SK-MEL-5 (cell line): Measurements from ENCODE around the gene SP140. TPM values are rescaled to one million over a fixed set of nuclear protein-coding genes. Genes with fewer than 3 reads are reported as not detected.
A peak's percentile ranks its signal among the peaks of the same experiment; 100 is the strongest.

Experiments
- DNase-seq: peaks from one replicate; pipeline ENCODE4 v3.0.0-alpha.2; 2016; ENCODE audit warnings: low read depth, low spot score
- in situ Hi-C: cut with HindIII; loops from 2 replicates; pipeline ENCODE4 v1.10.0; 2016; ENCODE audit warnings: low sequenced_read_pairs, high pct_unique_total_duplicates, low pct_unique_long_range_greater_than_20kb
- total RNA-seq: library from RNA; depleted of rRNA; stranded (reverse); fragments of >200 nt; shearing (Covaris generic); gene quantifications from 2 replicates; pipeline ENCODE4 v1.2.3, GENCODE V29; 2014

SP140 gene
- total RNA-seq, 1 experiment from 2014 or later, result not detected

DNA sequence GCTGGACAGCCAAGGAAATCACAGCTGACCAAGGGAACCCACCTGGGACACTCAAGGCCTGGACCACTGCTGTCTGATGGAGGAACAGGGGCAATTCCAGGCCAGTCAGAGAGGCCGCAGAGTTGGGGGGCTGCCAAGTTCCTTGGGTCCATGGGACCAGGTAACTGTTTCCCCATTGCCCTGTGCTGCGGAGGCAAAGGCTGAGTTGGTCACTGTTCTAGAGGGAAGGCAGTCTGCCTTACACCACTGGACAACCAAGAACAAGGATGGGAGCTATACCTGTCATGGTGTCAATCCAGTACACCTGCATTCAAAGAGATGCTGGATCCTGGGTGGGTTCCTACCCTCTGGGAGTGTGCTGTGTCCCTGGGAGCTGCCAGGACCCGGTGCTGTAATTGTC is 91.8 kb downstream of the SP140 start:
- DNase-seq, result no peak
- in situ Hi-C loops, result no loop called here

DNA sequence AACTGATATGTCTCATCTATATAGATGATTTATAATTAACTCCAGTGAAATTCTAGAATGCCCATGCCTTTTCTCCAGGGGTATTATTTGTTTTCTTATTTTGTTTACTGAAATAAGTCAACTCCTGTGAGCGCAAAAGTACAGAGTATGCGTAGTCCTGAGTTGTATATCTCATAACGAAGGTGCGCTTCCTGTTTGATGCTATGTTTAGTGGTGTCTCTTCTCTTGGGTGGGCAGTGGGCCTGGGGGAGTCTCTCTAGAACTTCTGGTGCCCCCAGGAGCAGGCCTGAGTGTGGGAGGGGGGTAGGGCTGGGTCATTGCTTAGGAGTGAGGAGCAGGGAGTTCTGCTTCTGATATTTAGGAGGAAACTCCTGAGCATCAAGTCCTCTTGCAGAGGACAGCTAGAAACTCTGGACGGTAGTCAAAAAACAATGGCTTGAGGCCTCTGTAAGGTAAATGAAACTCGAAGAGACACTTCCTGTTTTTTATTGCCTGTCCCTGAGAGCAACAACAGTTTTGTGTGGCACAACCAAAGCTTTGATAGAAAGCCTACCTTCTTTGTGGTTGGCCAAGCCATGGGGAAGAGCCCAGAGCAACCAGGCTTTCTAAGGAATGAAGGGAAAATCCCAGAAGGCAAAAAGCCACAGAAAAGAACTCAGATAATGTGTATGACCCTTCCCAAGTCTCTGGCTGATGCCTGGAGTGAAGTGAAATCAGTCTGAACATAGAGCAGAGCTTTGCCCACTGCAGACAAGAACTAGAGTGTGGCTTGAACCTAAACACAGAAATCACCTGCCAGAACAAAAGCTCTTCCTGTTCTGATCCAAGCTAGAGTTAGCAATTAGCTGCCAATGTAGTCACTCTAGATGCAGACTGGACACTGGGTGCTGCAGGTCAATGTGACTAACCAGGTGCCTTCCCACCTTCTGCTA is 92.9 kb downstream of the SP140 start:
- in situ Hi-C loops, result no loop called here
- DNase-seq, result no peak

DNA sequence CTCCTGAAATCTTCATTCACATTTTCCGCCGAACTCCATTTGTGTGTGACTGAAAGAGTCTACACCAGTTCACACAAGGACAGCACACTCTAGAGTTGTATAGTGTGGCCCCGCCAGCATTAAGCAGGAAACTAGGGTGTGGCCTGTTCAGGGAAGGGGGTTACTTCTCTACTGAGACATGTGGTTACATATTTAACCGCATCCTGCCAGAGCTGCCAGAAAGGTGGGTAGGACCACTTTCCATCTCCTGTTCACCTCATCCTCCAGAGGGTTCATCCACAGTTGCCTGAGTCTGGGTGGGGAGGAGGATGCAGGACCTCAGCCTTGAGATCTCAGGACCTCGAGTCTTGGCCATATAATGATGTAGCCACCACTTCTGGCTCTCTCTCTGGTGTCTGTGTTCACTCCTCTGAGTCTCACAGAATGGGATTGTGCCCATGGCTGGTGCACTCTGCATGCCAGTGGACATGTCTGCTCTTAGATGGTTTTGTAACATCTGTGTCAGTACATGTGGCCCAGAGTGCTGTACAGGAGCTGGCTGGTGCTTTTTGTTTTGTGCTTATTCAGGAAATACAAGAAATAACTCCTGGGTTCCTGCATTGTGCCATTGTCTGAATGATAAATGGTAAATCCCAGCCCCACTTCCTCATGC is 93.8 kb downstream of the SP140 start:
- no peak for DNase-seq
- in situ Hi-C loops, result no loop called here

DNA sequence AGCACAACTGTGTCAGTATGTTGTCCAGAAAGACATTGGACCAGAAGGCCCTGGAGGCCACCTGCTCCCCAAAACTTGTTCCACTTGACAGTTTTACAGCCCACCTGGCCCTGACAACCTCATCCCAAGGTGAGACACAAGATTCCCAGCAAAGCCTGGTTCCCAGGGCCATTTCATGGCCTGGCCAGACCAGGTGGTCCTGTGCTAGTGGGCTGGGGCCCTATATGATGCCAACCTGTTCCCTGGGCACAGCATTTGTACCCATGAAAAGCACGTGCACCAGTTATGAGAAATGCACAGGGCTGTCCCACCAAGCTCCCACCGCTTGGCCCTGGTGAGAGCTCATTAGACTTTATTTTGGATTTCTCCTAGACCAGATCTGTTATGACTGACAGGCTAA is 95.5 kb downstream of the SP140 start:
- no peak for DNase-seq
- in situ Hi-C loops, result no loop called here

DNA sequence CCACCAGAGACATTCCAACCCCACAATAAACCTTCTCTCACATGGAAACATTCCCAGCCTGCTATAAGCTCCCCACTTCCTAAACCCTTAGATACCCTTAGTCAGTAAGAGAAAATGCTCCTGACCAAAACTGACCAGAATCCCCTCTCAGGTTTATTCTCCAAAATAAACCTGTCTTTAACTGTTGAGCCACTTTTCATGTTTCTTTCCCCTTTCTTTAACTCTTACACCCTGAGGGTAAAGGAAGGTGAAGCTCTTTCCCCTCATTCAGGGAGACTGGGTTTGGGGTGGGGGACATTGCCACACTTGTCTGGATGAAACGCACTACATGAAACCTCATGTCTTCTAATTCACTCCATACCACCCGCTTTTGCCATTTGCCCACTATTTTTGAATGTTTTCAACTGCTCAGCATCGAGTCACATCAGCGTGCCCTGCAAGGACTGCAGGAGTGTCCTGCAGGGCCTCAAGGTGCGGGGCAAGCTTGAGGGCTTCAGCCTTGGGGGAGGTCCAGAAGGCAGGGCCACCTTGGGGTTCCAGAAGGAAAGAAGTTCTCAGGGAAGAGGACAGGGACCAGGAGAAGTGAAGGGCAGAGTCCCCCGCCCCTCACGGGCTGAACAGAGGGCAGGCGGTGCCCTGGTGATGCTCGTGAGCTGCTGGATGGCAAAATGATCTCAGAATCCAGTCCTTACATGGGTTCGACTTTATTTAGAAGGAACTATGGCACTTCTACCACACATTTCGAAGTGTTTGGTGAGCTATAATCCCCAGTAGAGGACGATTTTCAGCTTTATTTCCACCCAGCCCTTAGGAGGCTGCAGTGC is 97.2 kb downstream of the SP140 start:
- no peak for DNase-seq
- in situ Hi-C loops, result no loop called here

DNA sequence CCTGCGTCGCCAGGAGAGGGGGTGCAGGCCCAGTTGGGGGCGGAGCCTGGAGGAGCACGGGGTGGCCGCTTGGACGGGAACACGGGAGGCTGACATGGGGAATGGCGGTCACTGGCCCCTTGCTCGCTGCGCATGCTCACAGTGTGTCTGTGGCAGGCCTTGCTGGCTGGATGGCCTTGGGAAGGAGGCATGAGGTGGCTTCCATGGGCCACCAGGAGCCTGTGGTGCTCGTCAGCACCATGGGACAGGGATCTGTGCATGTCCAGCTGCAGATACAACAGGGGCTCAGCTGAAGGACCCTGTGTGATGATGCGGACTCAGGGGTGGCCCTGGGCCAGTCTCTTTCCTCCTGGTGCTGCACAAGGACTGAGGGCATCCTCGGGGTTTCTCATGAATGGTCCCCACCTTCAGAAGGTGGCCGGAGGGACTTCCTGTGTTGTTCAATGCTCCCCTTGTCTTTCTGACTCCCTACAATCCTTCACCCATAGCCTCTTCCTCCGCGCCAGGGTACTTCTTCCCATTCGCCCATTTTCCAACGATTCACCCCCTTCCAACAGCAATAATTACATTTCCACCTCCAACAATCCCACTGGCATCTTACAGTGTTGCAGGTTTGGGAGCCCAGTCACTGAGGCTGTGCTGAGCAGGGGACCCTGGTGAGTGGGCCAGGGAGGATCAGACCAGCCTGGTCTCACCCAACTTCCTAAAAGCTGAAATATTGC is 98.0 kb downstream of the SP140 start:
- in situ Hi-C loops, result no loop called here
- peak; percentile 61 for DNase-seq

DNA sequence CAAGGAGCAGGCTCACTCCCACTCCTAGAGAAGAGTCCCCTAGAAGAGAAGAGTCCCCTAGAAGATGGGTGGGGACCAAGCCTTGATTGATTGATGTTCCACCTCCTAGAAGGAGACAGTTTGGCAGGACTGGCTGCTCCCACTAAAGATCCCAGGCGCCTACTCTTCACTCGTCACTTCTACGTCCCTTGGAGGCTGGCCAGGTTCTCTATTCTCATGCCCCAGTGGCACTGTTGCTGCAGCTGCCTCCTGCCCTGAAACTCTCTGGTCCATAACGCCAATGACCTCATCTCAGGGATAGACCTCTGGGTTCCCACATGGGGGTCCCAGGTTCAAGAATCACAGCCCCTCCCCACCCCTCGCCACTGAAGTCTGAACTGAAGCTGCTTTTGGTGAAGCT is 99.0 kb downstream of the SP140 start:
- no peak for DNase-seq
- in situ Hi-C loops, result no loop called here

DNA sequence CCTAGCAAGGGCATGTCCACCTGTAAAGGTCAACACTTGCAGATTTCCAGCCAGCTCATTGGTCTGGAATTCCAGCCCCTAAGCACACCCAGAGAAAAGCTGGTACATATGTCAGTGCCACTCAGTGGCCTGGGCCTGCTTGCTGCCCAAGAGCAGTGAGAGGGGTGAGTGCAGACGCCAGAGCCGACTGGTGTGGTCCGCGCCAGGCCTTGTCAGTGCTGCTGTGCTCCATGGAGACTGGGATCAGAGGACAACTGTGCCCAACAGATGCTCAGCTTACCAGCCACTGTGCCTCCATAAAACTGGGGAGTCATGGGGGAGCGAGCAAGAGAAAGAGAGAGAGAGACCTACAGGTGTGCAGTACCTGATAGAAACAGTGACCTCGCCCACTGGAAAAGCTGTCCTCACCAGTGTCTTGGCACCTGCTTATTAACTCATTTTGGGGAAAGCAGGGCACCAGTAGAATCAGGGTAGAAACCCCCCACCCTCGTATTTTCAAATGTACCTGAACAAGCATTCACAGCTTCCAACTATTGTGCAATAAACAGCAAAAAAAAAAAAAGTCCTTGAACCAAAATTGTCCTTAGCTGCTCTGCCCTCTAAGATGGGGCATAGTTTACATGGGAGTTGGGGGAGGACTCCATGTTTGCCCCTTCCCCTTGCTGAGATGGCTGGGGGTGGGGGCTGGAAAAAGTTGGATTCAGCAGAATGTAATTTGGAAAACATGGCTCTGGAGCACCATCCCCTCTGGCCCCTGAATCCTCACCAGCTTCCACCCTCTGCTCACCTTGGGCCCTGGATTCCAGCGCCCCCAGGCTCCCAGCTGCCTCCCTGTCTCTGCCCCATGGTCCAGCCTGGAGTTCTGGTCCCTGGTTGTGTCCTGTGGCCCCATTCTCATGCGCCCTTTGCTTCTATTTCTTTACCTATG is 100.0 kb downstream of the SP140 start:
- no peak for DNase-seq
- in situ Hi-C loops, result no loop called here

DNA sequence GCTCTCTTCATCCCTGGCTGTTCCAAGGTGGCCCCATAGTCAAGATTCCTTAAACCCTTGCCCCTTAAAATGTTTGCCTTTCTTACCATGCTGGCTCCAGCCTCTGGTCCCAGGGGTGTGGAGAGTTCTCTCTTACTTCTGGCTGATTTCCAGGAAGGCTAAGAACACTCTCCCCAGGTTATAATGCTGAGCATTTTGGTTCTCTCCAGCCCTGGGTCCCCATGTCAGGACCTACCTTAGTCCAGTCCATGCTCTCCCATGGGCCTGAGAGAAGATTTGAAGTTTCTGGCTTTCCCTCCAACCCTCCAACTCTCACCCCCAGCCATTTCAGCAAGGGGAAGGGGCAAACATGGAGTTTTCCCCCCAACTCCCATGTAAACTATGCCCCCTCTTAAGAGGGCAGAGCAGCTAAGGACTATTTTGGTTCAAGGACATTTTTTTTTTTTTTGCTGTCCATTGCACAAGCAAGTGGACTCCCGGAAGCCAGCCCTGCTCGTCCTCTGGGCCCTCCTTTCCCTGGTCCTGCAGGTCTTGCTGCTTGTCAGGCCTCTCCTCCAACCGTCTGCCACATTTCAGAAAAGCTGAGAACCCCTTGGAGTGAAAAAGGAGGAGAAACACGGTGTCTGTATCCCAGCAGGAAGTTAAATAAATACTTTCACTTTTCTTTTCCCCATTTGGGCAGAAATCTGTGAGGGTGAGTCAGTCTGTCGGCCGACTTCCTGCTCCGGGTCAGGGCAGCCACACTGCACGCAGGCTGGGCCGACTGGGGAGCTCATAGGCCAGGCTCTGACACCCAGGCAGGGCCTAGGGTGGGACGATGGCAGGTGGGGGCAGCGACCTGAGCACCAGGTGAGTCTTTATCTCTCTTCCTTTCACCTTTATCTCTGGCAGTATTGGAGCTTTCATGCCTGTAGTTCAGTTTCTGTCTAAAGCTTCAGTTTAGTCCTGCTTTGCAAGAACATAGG is 101.2 kb downstream of the SP140 start, which contains the start of gene SP140L:
TSS of gene SP140L (plus strand) at position 741 of the 965 bp plus-strand sequence. CDS start at position 818, 77 bp downstream.
- in situ Hi-C loops, result no loop called here
- DNase-seq, result peak; percentile 41

DNA sequence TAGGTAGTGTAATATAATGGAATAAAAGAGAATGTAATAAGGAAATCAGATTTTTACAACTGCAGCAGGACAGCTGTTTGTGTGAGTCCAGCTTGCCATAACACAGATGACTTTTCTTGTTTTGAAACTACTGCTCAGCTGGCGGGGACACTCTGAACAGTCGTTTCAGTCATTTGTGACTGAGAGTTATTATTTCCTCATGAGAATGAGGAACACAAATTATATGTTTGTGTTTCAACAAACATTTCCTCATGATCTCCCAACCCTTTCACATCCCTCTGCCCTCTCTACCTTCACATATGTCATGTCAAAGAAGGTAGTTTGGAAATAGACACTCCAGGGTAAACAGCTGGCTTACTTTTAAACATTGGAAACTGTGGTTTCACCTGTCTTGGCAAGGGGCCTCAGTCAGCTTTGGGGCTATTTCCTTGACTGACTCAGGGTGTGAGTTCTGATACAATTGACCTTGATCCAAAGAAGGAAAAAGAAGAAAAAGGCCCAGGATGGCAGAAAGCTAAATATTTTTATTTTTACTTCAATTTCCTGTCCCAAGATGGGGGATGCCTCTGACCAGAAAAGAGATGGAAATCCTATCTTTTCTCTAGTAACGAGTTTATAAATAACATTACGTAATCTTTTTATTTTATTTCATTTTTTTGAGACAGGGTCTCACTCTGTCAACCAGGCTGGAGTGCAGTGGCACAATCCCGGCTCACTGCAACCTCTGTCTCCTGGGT is 102.0 kb downstream of the SP140 start:
- in situ Hi-C loops, result no loop called here
- DNase-seq, result no peak

DNA sequence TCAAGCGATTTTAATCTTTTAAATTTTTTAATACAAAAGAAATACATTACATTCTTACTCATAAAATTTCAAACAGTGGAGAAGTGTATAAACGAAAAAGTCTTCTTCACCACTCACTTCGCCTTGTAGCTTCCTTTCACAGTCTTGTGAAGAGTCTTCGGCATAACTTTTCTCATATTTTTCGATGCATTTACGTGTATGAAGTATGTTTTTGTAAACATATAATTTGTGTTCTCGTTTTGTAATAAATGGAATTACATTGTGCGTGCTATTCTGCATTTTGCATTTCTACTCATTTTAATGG is 102.6 kb downstream of the SP140 start:
- in situ Hi-C loops, result no loop called here
- DNase-seq, result no peak

DNA sequence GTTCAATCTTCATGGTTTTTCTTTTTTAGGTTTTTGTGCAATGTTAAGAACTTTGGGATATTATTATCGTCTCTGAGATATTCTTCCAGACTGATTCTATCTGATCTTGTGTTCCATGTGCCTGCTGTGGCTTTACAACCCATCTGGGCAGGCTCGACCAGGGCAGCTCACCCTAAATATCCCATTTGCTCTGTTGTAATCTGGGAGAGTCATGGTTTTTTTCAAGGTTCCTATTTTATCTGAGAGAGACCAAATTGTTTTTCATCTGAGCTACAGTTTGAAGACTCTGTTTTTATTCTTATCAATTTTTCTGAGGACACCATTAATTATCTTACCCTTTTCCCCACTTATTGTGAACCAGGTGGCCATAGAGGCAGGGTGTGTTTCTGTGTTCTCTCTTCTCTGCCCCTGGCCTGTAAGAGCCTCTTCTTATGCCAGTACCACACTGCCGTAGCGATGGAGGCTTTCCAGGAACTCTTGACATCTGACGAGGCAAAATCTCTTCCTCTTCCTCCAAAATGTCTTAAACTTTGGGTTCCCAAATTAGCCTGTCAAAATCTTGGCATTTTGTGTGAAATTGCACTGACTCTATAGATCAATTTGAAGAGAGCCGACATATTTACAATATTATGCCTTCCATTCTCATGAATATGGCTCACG is 104.5 kb downstream of the SP140 start:
- DNase-seq, result no peak
- in situ Hi-C loops, result no loop called here

DNA sequence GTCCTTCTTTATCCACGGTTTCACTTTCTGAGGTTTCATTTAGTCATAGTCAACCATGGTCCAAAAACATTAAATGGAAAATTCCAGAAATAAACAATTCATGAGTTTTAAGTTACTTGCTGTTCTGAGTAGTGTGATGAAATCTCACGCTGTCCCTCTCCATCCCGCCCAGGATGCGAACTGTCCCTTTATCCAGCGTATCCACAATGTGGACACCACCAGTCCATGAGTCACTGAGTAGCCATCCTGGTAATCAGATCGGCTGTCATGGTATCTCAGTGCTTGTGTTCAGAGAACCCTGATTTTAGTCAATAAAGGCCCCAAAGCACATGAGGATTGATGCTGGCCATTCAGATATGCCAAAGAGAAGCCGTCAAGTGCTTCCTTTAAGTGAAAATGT is 105.2 kb downstream of the SP140 start:
- DNase-seq, result no peak
- in situ Hi-C loops, result no loop called here

DNA sequence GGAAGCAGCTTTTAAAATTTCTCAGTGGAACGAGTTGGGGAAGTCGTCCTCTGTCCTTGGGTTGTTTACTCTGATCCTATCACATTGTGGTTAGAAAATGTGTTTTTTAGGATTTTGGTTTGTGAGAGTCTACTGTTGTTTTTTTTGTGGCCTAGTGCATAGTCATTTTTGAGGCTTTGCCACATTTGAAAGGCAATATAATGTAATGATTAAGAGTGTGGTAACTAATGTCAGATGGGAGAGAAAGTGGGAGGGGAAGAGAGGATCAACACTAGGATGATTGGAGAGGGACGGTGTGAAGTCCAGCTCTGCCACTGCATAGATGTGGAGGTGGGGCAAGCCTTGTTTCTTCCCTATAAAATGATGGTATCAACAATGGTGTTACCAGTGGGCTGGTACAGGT is 109.9 kb downstream of the SP140 start:
- no peak for DNase-seq

More for the DNA sequence above, 109.9 kb downstream of the SP140 start:
- in situ Hi-C loops, result no loop called here
